ENCODE results near the gene ODF2.

DNA sequence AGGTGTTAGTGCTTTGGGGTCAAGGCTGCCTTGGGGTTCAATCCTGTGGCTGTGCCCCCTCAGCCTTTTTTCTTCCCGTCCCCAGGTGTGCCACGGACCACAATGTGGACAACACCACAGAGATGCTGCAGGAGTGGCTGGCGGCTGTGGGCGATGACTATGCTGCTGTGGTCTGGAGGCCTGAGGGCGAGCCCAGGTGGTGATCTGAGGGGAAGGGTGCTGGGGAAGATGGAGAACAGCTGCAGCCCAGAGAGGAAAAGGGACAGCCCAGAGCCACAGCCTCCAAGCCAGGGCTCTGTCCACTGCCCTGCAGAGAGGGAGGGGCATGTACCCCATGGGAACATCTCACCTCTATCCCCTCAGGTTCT is 33.0 kb upstream of the ODF2 start:
- TF ChIP-seq, protein P1, sequence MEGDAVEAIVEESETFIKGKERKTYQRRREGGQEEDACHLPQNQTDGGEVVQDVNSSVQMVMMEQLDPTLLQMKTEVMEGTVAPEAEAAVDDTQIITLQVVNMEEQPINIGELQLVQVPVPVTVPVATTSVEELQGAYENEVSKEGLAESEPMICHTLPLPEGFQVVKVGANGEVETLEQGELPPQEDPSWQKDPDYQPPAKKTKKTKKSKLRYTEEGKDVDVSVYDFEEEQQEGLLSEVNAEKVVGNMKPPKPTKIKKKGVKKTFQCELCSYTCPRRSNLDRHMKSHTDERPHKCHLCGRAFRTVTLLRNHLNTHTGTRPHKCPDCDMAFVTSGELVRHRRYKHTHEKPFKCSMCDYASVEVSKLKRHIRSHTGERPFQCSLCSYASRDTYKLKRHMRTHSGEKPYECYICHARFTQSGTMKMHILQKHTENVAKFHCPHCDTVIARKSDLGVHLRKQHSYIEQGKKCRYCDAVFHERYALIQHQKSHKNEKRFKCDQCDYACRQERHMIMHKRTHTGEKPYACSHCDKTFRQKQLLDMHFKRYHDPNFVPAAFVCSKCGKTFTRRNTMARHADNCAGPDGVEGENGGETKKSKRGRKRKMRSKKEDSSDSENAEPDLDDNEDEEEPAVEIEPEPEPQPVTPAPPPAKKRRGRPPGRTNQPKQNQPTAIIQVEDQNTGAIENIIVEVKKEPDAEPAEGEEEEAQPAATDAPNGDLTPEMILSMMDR (IDR thresholded peaks at IDR 0.05; ENCODE audit: extremely low read depth in 1 of 2, insufficient read depth in 1 of 2, low read depth in 1 of 2, low read length in 2 of 2) = no peak
- TF ChIP-seq EZH2 (IDR thresholded peaks at IDR 0.05; ENCODE audit: borderline replicate concordance, low read depth, low read length, severe bottlenecking) (no peak), POLR2A (IDR thresholded peaks at IDR 0.05; ENCODE audit: low read depth, low read length) (no peak), MAX (IDR thresholded peaks at IDR 0.05; ENCODE audit: insufficient read depth, insufficient read length) (no peak), FOS (IDR thresholded peaks at IDR 0.05; ENCODE audit: borderline replicate concordance, insufficient read depth, low read length) (no peak), POLR2AphosphoS5 (IDR thresholded peaks at IDR 0.05; ENCODE audit: insufficient read depth, low read depth, low read length) (no peak), MYC (IDR thresholded peaks at IDR 0.05; ENCODE audit: low read depth, low read length) (no peak), GATA2 (IDR thresholded peaks at IDR 0.05; ENCODE audit: insufficient read depth, insufficient read length, low read depth, low read length) (no peak), JUN (IDR thresholded peaks at IDR 0.05; ENCODE audit: borderline replicate concordance, insufficient read depth, insufficient read length, low read depth) (no peak)
